ENCODE measurements around the gene CKLF. TPM values are rescaled to one million over a fixed set of nuclear protein-coding genes. Genes with fewer than 3 reads are reported as not detected.

CKLF gene
- total and polyA plus RNA-seq, 7 experiments from 2014 or later: 24.1 to 160 (median 45.9) TPM

GRCh38 chr16:66574081-66574480 lies 21.7 kb downstream of the CKLF start:
- peaks cover 0 to 5% of the 10 kb centered on the region in 2 donors for H3K4me1 ChIP-seq (ENCODE audit: control insufficient read depth in 2 of 2, insufficient read depth in 2 of 2, low read length in 2 of 2)
- no peak overlapping the region for H3K27ac ChIP-seq (ENCODE audit: low read depth, low read length)
- no peak overlapping the region for H3K27ac Mint-ChIP-seq
- H3K4me1 Mint-ChIP-seq: peaks cover 4 to 21% (median 13%) of the 10 kb centered on the region in 7 donors
- ATAC-seq: no peak
- ChIA-PET CTCF (interaction anchor here (0.9 to 4.0 kb wide), 3 partner anchors 11 to 34 kb away, joined by 3 to 17 read pairs (median 3); no protein-coding TSS in a partner anchor), POLR2A (interaction anchor here (1.1 kb wide), 1 partner anchor 22 kb away, joined by 4 read pairs; the partner anchor contains the start of gene CKLF)
- intact Hi-C loops (cut with micrococcal nuclease): no loop called here
- H3K9me3 ChIP-seq (ENCODE audit: control insufficient read depth in 2 of 3, low read length in 3 of 3): no peaks in the 10 kb centered on the region
- DNase-seq: no peak
- no peaks in the 10 kb centered on the region for H3K27me3 ChIP-seq (ENCODE audit: control insufficient read depth in 2 of 2, insufficient read depth in 2 of 2, low read length in 2 of 2)
- peaks cover 7 to 21% (median 12%) of the 10 kb centered on the region in 5 donors for H3K27me3 Mint-ChIP-seq
- H3K36me3 ChIP-seq (ENCODE audit: control insufficient read depth in 2 of 3, insufficient read depth in 3 of 3, low read length in 3 of 3): no peaks in the 10 kb centered on the region
- H3K36me3 Mint-ChIP-seq: peaks cover 0 to 19% (median 0%) of the 10 kb centered on the region in 5 donors
- no peaks in the 10 kb centered on the region for H3K9me3 Mint-ChIP-seq
- H3K4me3 ChIP-seq (ENCODE audit: low read length): no peak overlapping the region
- H3K4me3 Mint-ChIP-seq: no peak overlapping the region

GRCh38 chr16:66574531-66574930 lies 22.2 kb downstream of the CKLF start:
- H3K27me3 Mint-ChIP-seq: peaks cover 7 to 24% (median 15%) of the 10 kb centered on the region in 5 donors
- H3K36me3 Mint-ChIP-seq: peaks cover 0 to 20% (median 0%) of the 10 kb centered on the region in 5 donors
- H3K4me3 Mint-ChIP-seq: no peak overlapping the region
- Histone ChIP-seq H3K27me3 (ENCODE audit: control insufficient read depth in 2 of 2, insufficient read depth in 2 of 2, low read length in 2 of 2) (no peaks in the 10 kb centered on the region), H3K4me3 (ENCODE audit: low read length) (no peak overlapping the region), H3K9me3 (ENCODE audit: control insufficient read depth in 2 of 3, low read length in 3 of 3) (no peaks in the 10 kb centered on the region), H3K36me3 (ENCODE audit: control insufficient read depth in 2 of 3, insufficient read depth in 3 of 3, low read length in 3 of 3) (no peaks in the 10 kb centered on the region), H3K27ac (ENCODE audit: low read depth, low read length) (no peak overlapping the region), H3K4me1 (ENCODE audit: control insufficient read depth in 2 of 2, insufficient read depth in 2 of 2, low read length in 2 of 2) (peaks cover 3 to 5% of the 10 kb centered on the region in 2 donors)
- peaks cover 7 to 23% (median 15%) of the 10 kb centered on the region in 7 donors for H3K4me1 Mint-ChIP-seq
- DNase-seq (no peak), ATAC-seq (no peak)
- ChIA-PET CTCF (interaction anchor here (1.2 to 4.0 kb wide), 2 partner anchors 12 to 33 kb away, joined by 3 to 17 read pairs; no protein-coding TSS in a partner anchor), POLR2A (interaction anchor here (1.1 kb wide), 1 partner anchor 22 kb away, joined by 4 read pairs; the partner anchor contains the start of gene CKLF)
- intact Hi-C loops (cut with micrococcal nuclease): no loop called here
- no peak overlapping the region for H3K27ac Mint-ChIP-seq
- no peaks in the 10 kb centered on the region for H3K9me3 Mint-ChIP-seq

- intact Hi-C loops (cut with micrococcal nuclease): no loop called here
- Mint-ChIP-seq H3K27ac (no peak overlapping the region), H3K27me3 (peaks cover 10 to 29% (median 18%) of the 10 kb centered on the region in 5 donors), H3K4me1 (peaks cover 12 to 28% (median 16%) of the 10 kb centered on the region in 7 donors), H3K36me3 (peaks cover 0 to 25% (median 0%) of the 10 kb centered on the region in 5 donors), H3K9me3 (no peaks in the 10 kb centered on the region), H3K4me3 (no peak overlapping the region)
- Histone ChIP-seq H3K4me3 (ENCODE audit: low read length) (no peak overlapping the region), H3K27ac (ENCODE audit: low read depth, low read length) (no peak overlapping the region), H3K27me3 (ENCODE audit: control insufficient read depth in 2 of 2, insufficient read depth in 2 of 2, low read length in 2 of 2) (peaks cover 0 to 2% of the 10 kb centered on the region in 2 donors), H3K9me3 (ENCODE audit: control insufficient read depth in 2 of 3, low read length in 3 of 3) (no peaks in the 10 kb centered on the region), H3K4me1 (ENCODE audit: control insufficient read depth in 2 of 2, insufficient read depth in 2 of 2, low read length in 2 of 2) (peaks cover 4 to 5% of the 10 kb centered on the region in 2 donors), H3K36me3 (ENCODE audit: control insufficient read depth in 2 of 3, insufficient read depth in 3 of 3, low read length in 3 of 3) (no peaks in the 10 kb centered on the region)
- DNase-seq (no peak), ATAC-seq (no peak)
- ChIA-PET POLR2A (interaction anchor here (1.1 to 1.4 kb wide), 2 partner anchors 11 to 23 kb away, joined by 4 read pairs; partner anchors contain the start of gene CKLF), CTCF (interaction anchor here (1.2 to 4.0 kb wide), 2 partner anchors 12 to 33 kb away, joined by 3 to 17 read pairs; no protein-coding TSS in a partner anchor)
These were observed 22.7 kb downstream of the CKLF start for GRCh38 chr16:66575060-66575459.

- Histone ChIP-seq H3K27me3 (ENCODE audit: control insufficient read depth in 2 of 2, insufficient read depth in 2 of 2, low read length in 2 of 2) (peaks cover 0 to 5% of the 10 kb centered on the region in 2 donors), H3K36me3 (ENCODE audit: control insufficient read depth in 2 of 3, insufficient read depth in 3 of 3, low read length in 3 of 3) (no peaks in the 10 kb centered on the region), H3K4me1 (ENCODE audit: control insufficient read depth in 2 of 2, insufficient read depth in 2 of 2, low read length in 2 of 2) (peaks cover 4 to 5% of the 10 kb centered on the region in 2 donors), H3K4me3 (ENCODE audit: low read length) (no peak overlapping the region), H3K27ac (ENCODE audit: low read depth, low read length) (no peak overlapping the region), H3K9me3 (ENCODE audit: control insufficient read depth in 2 of 3, low read length in 3 of 3) (no peaks in the 10 kb centered on the region)
- H3K27ac Mint-ChIP-seq: no peak overlapping the region
- H3K36me3 Mint-ChIP-seq: peaks cover 0 to 27% (median 0%) of the 10 kb centered on the region in 5 donors
- ChIA-PET CTCF (no interaction called here), POLR2A (interaction anchor here (1.4 kb wide), 1 partner anchor 12 kb away, joined by 4 read pairs; no protein-coding TSS in a partner anchor)
- peaks cover 13 to 32% (median 24%) of the 10 kb centered on the region in 5 donors for H3K27me3 Mint-ChIP-seq
- no peaks in the 10 kb centered on the region for H3K9me3 Mint-ChIP-seq
- DNase-seq: no peak
- no peak for ATAC-seq
- intact Hi-C loops (cut with micrococcal nuclease): loop anchor here in 1 of 2 donors (2.0 kb wide), 1 partner anchor 13 kb away; no protein-coding TSS in a partner anchor
- no peak overlapping the region for H3K4me3 Mint-ChIP-seq
- H3K4me1 Mint-ChIP-seq: peaks cover 12 to 29% (median 18%) of the 10 kb centered on the region in 7 donors
These were observed 23.9 kb downstream of the CKLF start for GRCh38 chr16:66576296-66576695.

GRCh38 chr16:66578651-66579531 lies 26.5 kb downstream of the CKLF start, which contains the start of gene CMTM2:
TSS of gene CMTM2 (plus strand) at chr16:66579463. CDS start at chr16:66579608, 145 bp downstream.
- peaks cover 4 to 5% of the 10 kb centered on the region in 2 donors for H3K4me1 ChIP-seq (ENCODE audit: control insufficient read depth in 2 of 2, insufficient read depth in 2 of 2, low read length in 2 of 2)
- no peaks in the 10 kb centered on the region for H3K9me3 ChIP-seq (ENCODE audit: control insufficient read depth in 2 of 3, low read length in 3 of 3)
- peaks cover 0 to 30% (median 0%) of the 10 kb centered on the region in 5 donors for H3K36me3 Mint-ChIP-seq
- peaks cover 12 to 26% (median 19%) of the 10 kb centered on the region in 7 donors for H3K4me1 Mint-ChIP-seq
- H3K9me3 Mint-ChIP-seq: no peaks in the 10 kb centered on the region
- intact Hi-C loops (cut with micrococcal nuclease): no loop called here
- H3K4me3 Mint-ChIP-seq: peak within 1 kb of the TSS; percentile 17 to 85 (median 76)
- peaks cover 13 to 32% (median 24%) of the 10 kb centered on the region in 5 donors for H3K27me3 Mint-ChIP-seq
- ATAC-seq (peak; percentile 54), DNase-seq (peak in 6 of 9 donors; percentile 15 to 40 (median 30))
- H3K27ac Mint-ChIP-seq: peak within 1 kb of the TSS in 1 of 9 donors; percentile 37
- peak within 1 kb of the TSS; percentile 42 for H3K4me3 ChIP-seq (ENCODE audit: low read length)
- ChIA-PET POLR2A (interaction anchor here (0.9 to 1.9 kb wide), 5 partner anchors 11 to 31 kb away, joined by 3 to 8 read pairs (median 4); partner anchors contain the start of gene CKLF), CTCF (interaction anchor here (0.7 to 1.0 kb wide), 3 partner anchors 10 to 30 kb away, joined by 3 to 7 read pairs (median 3); no protein-coding TSS in a partner anchor)
- no peak within 1 kb of the TSS for H3K27ac ChIP-seq (ENCODE audit: low read depth, low read length)
- H3K27me3 ChIP-seq (ENCODE audit: control insufficient read depth in 2 of 2, insufficient read depth in 2 of 2, low read length in 2 of 2): peaks cover 0 to 5% of the 10 kb centered on the region in 2 donors
- H3K36me3 ChIP-seq (ENCODE audit: control insufficient read depth in 2 of 3, insufficient read depth in 3 of 3, low read length in 3 of 3): no peaks in the 10 kb centered on the region

- POLR2A ChIA-PET: interaction anchor here (1.9 kb wide), 1 partner anchor 27 kb away, joined by 4 read pairs; no protein-coding TSS in a partner anchor
- DNase-seq: no peak
- peak overlapping the region in 1 of 9 donors; percentile 5 for H3K27ac Mint-ChIP-seq
These were observed 28.3 kb downstream of the CKLF start for GRCh38 chr16:66580605-66581209.

More at GRCh38 chr16:66580605-66581209, 28.3 kb downstream of the CKLF start:
- Mint-ChIP-seq H3K27me3 (peaks cover 13 to 32% (median 24%) of the 10 kb centered on the region in 5 donors), H3K9me3 (no peaks in the 10 kb centered on the region), H3K4me1 (peaks cover 12 to 26% (median 20%) of the 10 kb centered on the region in 7 donors), H3K4me3 (peak overlapping the region in 2 of 10 donors; percentile 27 to 54), H3K36me3 (peaks cover 0 to 26% (median 0%) of the 10 kb centered on the region in 5 donors)
- Histone ChIP-seq H3K36me3 (ENCODE audit: control insufficient read depth in 2 of 3, insufficient read depth in 3 of 3, low read length in 3 of 3) (no peaks in the 10 kb centered on the region), H3K4me3 (ENCODE audit: low read length) (no peak overlapping the region), H3K4me1 (ENCODE audit: control insufficient read depth in 2 of 2, insufficient read depth in 2 of 2, low read length in 2 of 2) (peaks cover 4 to 5% of the 10 kb centered on the region in 2 donors), H3K27ac (ENCODE audit: low read depth, low read length) (no peak overlapping the region), H3K9me3 (ENCODE audit: control insufficient read depth in 2 of 3, low read length in 3 of 3) (no peaks in the 10 kb centered on the region), H3K27me3 (ENCODE audit: control insufficient read depth in 2 of 2, insufficient read depth in 2 of 2, low read length in 2 of 2) (peaks cover 0 to 5% of the 10 kb centered on the region in 2 donors)
- CTCF ChIA-PET: interaction anchor here (0.6 kb wide), 1 partner anchor 29 kb away, joined by 3 read pairs; the partner anchor contains the start of gene CKLF
- no peak for ATAC-seq
- intact Hi-C loops (cut with micrococcal nuclease): no loop called here

Data from naive thymus-derived CD4-positive, alpha-beta T cell (primary cell).